ENCODE results near the gene PLD5. TPM values are rescaled to one million over a fixed set of nuclear protein-coding genes. Genes with fewer than 3 reads are reported as not detected.

The PLD5 gene
- polyA plus RNA-seq, 1 of the 3 experiments (the other 2 are of a cell fraction), result 0.08 TPM

DNA sequence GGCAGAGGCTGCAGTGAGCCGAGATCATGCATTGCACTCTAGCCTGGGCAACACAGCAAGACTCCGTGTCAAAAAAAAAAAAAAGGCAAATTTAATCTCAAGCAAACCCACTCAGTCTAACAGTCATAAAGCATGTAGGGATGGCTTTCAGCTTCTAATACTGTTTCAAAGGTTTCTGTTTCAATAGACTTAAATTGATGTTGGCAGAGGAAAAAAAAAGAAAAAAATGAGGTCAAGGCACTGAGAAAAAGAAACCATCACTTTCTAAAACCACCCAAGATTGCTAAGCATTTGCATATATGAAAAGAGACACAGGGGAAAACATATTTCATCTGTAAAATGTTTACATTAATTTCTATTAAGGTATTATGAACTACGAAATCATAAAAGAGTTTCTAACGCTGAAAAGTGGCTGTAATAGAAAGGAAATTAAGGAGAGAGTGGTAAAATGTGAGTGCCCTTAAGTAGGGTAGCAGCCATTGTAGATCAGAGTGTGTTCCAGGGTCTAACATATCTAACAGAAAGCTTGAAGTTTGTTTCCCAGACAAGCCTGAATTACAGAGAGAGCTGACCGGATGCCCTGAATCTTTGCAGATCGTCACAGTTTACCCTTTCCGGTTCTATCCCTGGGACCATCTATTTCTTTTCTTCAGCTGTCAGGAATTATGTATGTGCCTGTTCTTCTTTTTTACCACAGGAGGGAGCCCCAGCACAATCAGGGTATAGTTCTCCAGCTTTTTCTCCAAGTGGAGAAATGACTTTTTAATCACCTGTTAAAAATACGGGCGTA, 70.0 kb downstream of the PLD5 start:
- Histone ChIP-seq H3K27me3 (ENCODE audit: insufficient read depth) (no peaks in the 10 kb centered on the region), H3K9me2 (no peaks in the 10 kb centered on the region)
- peak; percentile 67 for DNase-seq

More for the DNA sequence above, 70.0 kb downstream of the PLD5 start:
- Histone ChIP-seq H3K27ac (ENCODE audit: low read depth in 2 of 2, low read length in 1 of 2) (peak overlapping the region in 1 of 2 experiments; percentile 70; a peak in 2 of 4 replicates), H3K9ac (no peak overlapping the region), H4K20me1 (ENCODE audit: insufficient read depth) (no peaks in the 10 kb centered on the region), H3K9me3 (no peaks in the 10 kb centered on the region), H3K79me2 (ENCODE audit: insufficient read depth) (no peaks in the 10 kb centered on the region), H2AFZ (ENCODE audit: low read depth) (no peak overlapping the region), H3K4me1 (ENCODE audit: control insufficient read depth in 1 of 2, insufficient read depth in 2 of 2, low read depth in 1 of 2, low read length in 1 of 2) (peaks cover 0 to 7% of the 10 kb centered on the region in 2 experiments; a peak in 2 of 4 replicates), H3K36me3 (replicated peaks in 1 of 2; ENCODE audit: control insufficient read depth in 1 of 2, insufficient read depth in 2 of 2, low read length in 1 of 2) (no peaks in the 10 kb centered on the region), H3F3A (replicated peaks; ENCODE audit: insufficient read depth) (no peaks in the 10 kb centered on the region), H3K4me2 (no peak overlapping the region), H3K4me3 (ENCODE audit: low read depth in 2 of 2, low read length in 1 of 2) (peak overlapping the region in 1 of 2 experiments; percentile 28; a peak in 1 of 4 replicates)
- WGBS (ENCODE audit: low lambda C conversion rate), result 30% methylated on average over 9 of the region's 9 CpGs
- no peak for TF ChIP-seq EZH2phosphoT487 (IDR thresholded peaks at IDR 0.05; ENCODE audit: borderline replicate concordance, low read depth)
- TF ChIP-seq FOXM1 (IDR thresholded peaks at IDR 0.05; ENCODE audit: low read depth), result no peak
- TF ChIP-seq GABPA (IDR thresholded peaks at IDR 0.05; ENCODE audit: low read depth), result no peak
- TF ChIP-seq, protein P1, sequence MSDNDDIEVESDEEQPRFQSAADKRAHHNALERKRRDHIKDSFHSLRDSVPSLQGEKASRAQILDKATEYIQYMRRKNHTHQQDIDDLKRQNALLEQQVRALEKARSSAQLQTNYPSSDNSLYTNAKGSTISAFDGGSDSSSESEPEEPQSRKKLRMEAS (IDR thresholded peaks at IDR 0.05; ENCODE audit: low read depth), result no peak
- peak; percentile 62 for TF ChIP-seq SMC3 (IDR thresholded peaks at IDR 0.05; ENCODE audit: low read depth, low read length)
- no peak for TF ChIP-seq YY1 (IDR thresholded peaks at IDR 0.05; ENCODE audit: low read depth)
- no peak for TF ChIP-seq TEAD4 (IDR thresholded peaks at IDR 0.05; ENCODE audit: borderline replicate concordance, insufficient read depth)
- no peak for TF ChIP-seq EP300 (IDR thresholded peaks at IDR 0.05; ENCODE audit: borderline replicate concordance in 1 of 2, low read depth in 1 of 2, low read length in 1 of 2)
- TF ChIP-seq, protein P2, sequence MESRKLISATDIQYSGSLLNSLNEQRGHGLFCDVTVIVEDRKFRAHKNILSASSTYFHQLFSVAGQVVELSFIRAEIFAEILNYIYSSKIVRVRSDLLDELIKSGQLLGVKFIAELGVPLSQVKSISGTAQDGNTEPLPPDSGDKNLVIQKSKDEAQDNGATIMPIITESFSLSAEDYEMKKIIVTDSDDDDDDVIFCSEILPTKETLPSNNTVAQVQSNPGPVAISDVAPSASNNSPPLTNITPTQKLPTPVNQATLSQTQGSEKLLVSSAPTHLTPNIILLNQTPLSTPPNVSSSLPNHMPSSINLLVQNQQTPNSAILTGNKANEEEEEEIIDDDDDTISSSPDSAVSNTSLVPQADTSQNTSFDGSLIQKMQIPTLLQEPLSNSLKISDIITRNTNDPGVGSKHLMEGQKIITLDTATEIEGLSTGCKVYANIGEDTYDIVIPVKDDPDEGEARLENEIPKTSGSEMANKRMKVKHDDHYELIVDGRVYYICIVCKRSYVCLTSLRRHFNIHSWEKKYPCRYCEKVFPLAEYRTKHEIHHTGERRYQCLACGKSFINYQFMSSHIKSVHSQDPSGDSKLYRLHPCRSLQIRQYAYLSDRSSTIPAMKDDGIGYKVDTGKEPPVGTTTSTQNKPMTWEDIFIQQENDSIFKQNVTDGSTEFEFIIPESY (IDR thresholded peaks at IDR 0.05; ENCODE audit: borderline replicate concordance, low read depth), result no peak
- no peak for TF ChIP-seq TAF1 (IDR thresholded peaks at IDR 0.05; ENCODE audit: borderline replicate concordance, low read depth, low read length)
- TF ChIP-seq SIN3A (IDR thresholded peaks at IDR 0.05; ENCODE audit: borderline replicate concordance, low read depth, low read length), result no peak
- no peak for TF ChIP-seq TCF12 (IDR thresholded peaks at IDR 0.05)
- TF ChIP-seq, protein P3, sequence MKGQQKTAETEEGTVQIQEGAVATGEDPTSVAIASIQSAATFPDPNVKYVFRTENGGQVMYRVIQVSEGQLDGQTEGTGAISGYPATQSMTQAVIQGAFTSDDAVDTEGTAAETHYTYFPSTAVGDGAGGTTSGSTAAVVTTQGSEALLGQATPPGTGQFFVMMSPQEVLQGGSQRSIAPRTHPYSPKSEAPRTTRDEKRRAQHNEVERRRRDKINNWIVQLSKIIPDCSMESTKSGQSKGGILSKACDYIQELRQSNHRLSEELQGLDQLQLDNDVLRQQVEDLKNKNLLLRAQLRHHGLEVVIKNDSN (IDR thresholded peaks at IDR 0.05; ENCODE audit: borderline replicate concordance, low read depth), result no peak
- no peak for TF ChIP-seq RFX5 (IDR thresholded peaks at IDR 0.05; ENCODE audit: low read length)
- no peak for TF ChIP-seq RXRA (IDR thresholded peaks at IDR 0.05; ENCODE audit: borderline replicate concordance, low read depth)
- TF ChIP-seq, protein P4, sequence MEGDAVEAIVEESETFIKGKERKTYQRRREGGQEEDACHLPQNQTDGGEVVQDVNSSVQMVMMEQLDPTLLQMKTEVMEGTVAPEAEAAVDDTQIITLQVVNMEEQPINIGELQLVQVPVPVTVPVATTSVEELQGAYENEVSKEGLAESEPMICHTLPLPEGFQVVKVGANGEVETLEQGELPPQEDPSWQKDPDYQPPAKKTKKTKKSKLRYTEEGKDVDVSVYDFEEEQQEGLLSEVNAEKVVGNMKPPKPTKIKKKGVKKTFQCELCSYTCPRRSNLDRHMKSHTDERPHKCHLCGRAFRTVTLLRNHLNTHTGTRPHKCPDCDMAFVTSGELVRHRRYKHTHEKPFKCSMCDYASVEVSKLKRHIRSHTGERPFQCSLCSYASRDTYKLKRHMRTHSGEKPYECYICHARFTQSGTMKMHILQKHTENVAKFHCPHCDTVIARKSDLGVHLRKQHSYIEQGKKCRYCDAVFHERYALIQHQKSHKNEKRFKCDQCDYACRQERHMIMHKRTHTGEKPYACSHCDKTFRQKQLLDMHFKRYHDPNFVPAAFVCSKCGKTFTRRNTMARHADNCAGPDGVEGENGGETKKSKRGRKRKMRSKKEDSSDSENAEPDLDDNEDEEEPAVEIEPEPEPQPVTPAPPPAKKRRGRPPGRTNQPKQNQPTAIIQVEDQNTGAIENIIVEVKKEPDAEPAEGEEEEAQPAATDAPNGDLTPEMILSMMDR (IDR thresholded peaks at IDR 0.05), result peak; percentile 61
- TF ChIP-seq, protein P5, sequence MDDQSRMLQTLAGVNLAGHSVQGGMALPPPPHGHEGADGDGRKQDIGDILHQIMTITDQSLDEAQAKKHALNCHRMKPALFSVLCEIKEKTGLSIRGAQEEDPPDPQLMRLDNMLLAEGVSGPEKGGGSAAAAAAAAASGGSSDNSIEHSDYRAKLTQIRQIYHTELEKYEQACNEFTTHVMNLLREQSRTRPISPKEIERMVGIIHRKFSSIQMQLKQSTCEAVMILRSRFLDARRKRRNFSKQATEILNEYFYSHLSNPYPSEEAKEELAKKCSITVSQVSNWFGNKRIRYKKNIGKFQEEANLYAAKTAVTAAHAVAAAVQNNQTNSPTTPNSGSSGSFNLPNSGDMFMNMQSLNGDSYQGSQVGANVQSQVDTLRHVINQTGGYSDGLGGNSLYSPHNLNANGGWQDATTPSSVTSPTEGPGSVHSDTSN (IDR thresholded peaks at IDR 0.05), result no peak
- TF ChIP-seq RAD21 (IDR thresholded peaks at IDR 0.05; ENCODE audit: low read length), result peak; percentile 82
- TF ChIP-seq FOXJ3 (CRISPR knock-in tag; IDR thresholded peaks at IDR 0.05), result no peak
- ChIA-PET POLR2A (interaction anchor here (1.5 kb wide), 1 partner anchor 26 kb away, joined by 3 read pairs; no protein-coding TSS in a partner anchor), CTCF (interaction anchor here (0.6 to 3.9 kb wide), 34 partner anchors 8 to 870 kb away, joined by 3 to 30 read pairs (median 4); partner anchors contain the start of gene PLD5)
